IMR-90 (cell line): ENCODE data around the gene LDLRAD3. TPM values are rescaled to one million over a fixed set of nuclear protein-coding genes. Genes with fewer than 3 reads are reported as not detected.
A peak's percentile ranks its signal among the peaks of the same experiment; 100 is the strongest.

Experiments
- ATAC-seq: fragments of 200-7000 bp; cut with Tn5 transposase; 2 replicates; pipeline ENCODE4 v1.9.1; 2020; ENCODE audit warnings: low read depth, mild to moderate bottlenecking, moderate library complexity
- BruUV-seq: library from RNA; stranded (reverse); fragments of 400-500 nt; replicated peaks from 2 replicates; lab custom pipeline; 2021; lab: Mats Ljungman, UMichigan
- CTCF ChIA-PET: fragments of 300-600 bp; formaldehyde crosslinking; extraction: SDS; loops from one replicate; lab custom pipeline; 2021; ENCODE audit warnings: antibody characterized with exemption; lab: Yijun Ruan, JAX
- POLR2A ChIA-PET: fragments of 300-600 bp; sonication (Branson Sonifier 250); formaldehyde crosslinking; loops from one replicate; lab custom pipeline; 2022; ENCODE audit warnings: antibody characterized with exemption; ENCODE audit not compliant: unreplicated experiment; lab: Charles Lee
- DNase-seq: peaks from one replicate; pipeline ENCODE4 v3.0.0; 2013
- H2AFZ ChIP-seq: replicated peaks from 2 replicates; pipeline ENCODE3; 2013; ENCODE audit warnings: low read length, mild to moderate bottlenecking; ENCODE audit not compliant: poor library complexity
- H2AK5ac ChIP-seq: 2 replicates; pipeline ENCODE4 v1.6.1; 2013; ENCODE audit warnings: low read depth, low read length, inconsistent platforms
- H2AK9ac ChIP-seq: replicated peaks from 2 replicates; pipeline ENCODE3; 2013; ENCODE audit warnings: mild to moderate bottlenecking, low read depth, low read length, moderate library complexity; ENCODE audit not compliant: poor library complexity
- H2BK120ac ChIP-seq: 2 replicates; pipeline ENCODE4 v1.6.1; 2013; ENCODE audit warnings: low read depth, low read length, inconsistent platforms
- H2BK15ac ChIP-seq: 3 replicates; pipeline ENCODE4 v1.6.1; 2013; ENCODE audit warnings: low read depth, low read length, inconsistent platforms
- H2BK20ac ChIP-seq: 2 replicates; pipeline ENCODE4 v1.6.1; 2013; ENCODE audit warnings: low read depth, mild to moderate bottlenecking, inconsistent platforms, low read length, moderate library complexity
- H2BK5ac ChIP-seq: 2 replicates; pipeline ENCODE4 v1.6.1; 2013; ENCODE audit warnings: mild to moderate bottlenecking, low read depth, low read length, inconsistent platforms; ENCODE audit not compliant: poor library complexity, severe bottlenecking
- H3K14ac ChIP-seq: replicated peaks from 2 replicates; pipeline ENCODE4 v1.6.1; 2013; ENCODE audit warnings: low read depth, low read length, inconsistent platforms
- H3K18ac ChIP-seq: 2 replicates; pipeline ENCODE4 v1.6.1; 2013; ENCODE audit warnings: low read depth, low read length, control low read depth
- H3K23ac ChIP-seq: 2 replicates; pipeline ENCODE4 v1.6.1; 2013; ENCODE audit warnings: low read depth, low read length, inconsistent platforms
- H3K27ac ChIP-seq: 2 replicates; pipeline ENCODE4 v1.5.1; 2013; ENCODE audit warnings: mild to moderate bottlenecking, control low read depth, low read length; ENCODE audit not compliant: insufficient read depth
- H3K27me3 ChIP-seq: 2 replicates; pipeline ENCODE4 v1.6.1; 2013; ENCODE audit warnings: low read length; ENCODE audit not compliant: control insufficient read depth, insufficient read depth
- H3K36me3 ChIP-seq: 2 replicates; pipeline ENCODE4 v1.6.1; 2013; ENCODE audit warnings: low read length, mixed read lengths; ENCODE audit not compliant: control insufficient read depth, insufficient read depth
- H3K4ac ChIP-seq: 2 replicates; pipeline ENCODE4 v1.6.1; 2013; ENCODE audit warnings: low read depth, low read length, inconsistent platforms
- H3K4me1 ChIP-seq: 2 replicates; pipeline ENCODE4 v1.6.1; 2013; ENCODE audit warnings: low read length, mixed read lengths; ENCODE audit not compliant: control insufficient read depth, insufficient read depth
- H3K4me2 ChIP-seq: 2 replicates; pipeline ENCODE4 v1.6.1; 2013; ENCODE audit warnings: low read depth, mild to moderate bottlenecking, control low read depth, low read length, moderate library complexity
- H3K4me3 ChIP-seq: 2 replicates; pipeline ENCODE4 v1.5.1; 2013; ENCODE audit warnings: low read depth, mild to moderate bottlenecking, control low read depth, low read length, moderate library complexity; ENCODE audit not compliant: insufficient read depth
- H3K56ac ChIP-seq: 2 replicates; pipeline ENCODE4 v1.6.1; 2013; ENCODE audit warnings: low read length, inconsistent platforms; ENCODE audit not compliant: insufficient read depth; ENCODE audit errors: extremely low read depth
- H3K79me1 ChIP-seq, 2 experiments: 2 replicates each; pipeline ENCODE4 v1.6.1; 2013; ENCODE audit warnings: low read length in 2 of 2, inconsistent platforms in 1 of 2, low read depth in 1 of 2
- H3K9ac ChIP-seq: 2 replicates; pipeline ENCODE4 v1.6.1; 2013; ENCODE audit warnings: low read depth, low read length, control low read depth
- H3K9me1 ChIP-seq: 2 replicates; pipeline ENCODE4 v1.6.1; 2013; ENCODE audit warnings: low read length, inconsistent platforms; ENCODE audit not compliant: insufficient read depth
- H3K9me3 ChIP-seq: 2 replicates; pipeline ENCODE4 v1.6.1; 2013; ENCODE audit warnings: low read length; ENCODE audit not compliant: control insufficient read depth, insufficient read depth
- H4K20me1 ChIP-seq: 2 replicates; pipeline ENCODE4 v1.6.1; 2013; ENCODE audit warnings: low read length, inconsistent platforms; ENCODE audit not compliant: insufficient read depth
- H4K5ac ChIP-seq: 2 replicates; pipeline ENCODE4 v1.6.1; 2013; ENCODE audit warnings: mild to moderate bottlenecking, low read depth, low read length, control low read depth
- H4K8ac ChIP-seq, 2 experiments: 2 replicates each; pipeline ENCODE4 v1.6.1; 2013; ENCODE audit warnings: low read depth in 2 of 2, low read length in 2 of 2, control low read depth in 1 of 2, inconsistent platforms in 1 of 2
- H4K91ac ChIP-seq: 2 replicates; pipeline ENCODE4 v1.6.1; 2013; ENCODE audit warnings: low read depth, low read length, inconsistent platforms; ENCODE audit not compliant: insufficient read depth
- BHLHE40 ChIP-seq: fragments of 150-350 bp; IDR thresholded peaks from 2 replicates; pipeline ENCODE4 v1.6.1; 2016; ENCODE audit warnings: mild to moderate bottlenecking, low read depth, low read length
- ELK1 ChIP-seq: fragments of 150-350 bp; IDR thresholded peaks from 2 replicates; pipeline ENCODE4 v1.6.1; 2016; ENCODE audit warnings: low read depth, mild to moderate bottlenecking, low read length, moderate library complexity, borderline replicate concordance
- MAZ ChIP-seq: IDR thresholded peaks from 2 replicates; pipeline ENCODE4 v1.6.1; 2012; ENCODE audit warnings: low read depth, mild to moderate bottlenecking, low read length, improper control_type of control experiment, moderate library complexity, borderline replicate concordance
- NFE2L2 ChIP-seq: fragments of 150-350 bp; IDR thresholded peaks from 2 replicates; pipeline ENCODE4 v1.6.1; 2016; ENCODE audit warnings: low read depth, mild to moderate bottlenecking, low read length
- WGBS, 2 experiments: methylation state at CpG; one replicate each; pipeline versions ENCODE4 v1.1.5 to v1.1.7; 2013; ENCODE audit warnings: missing lambda C conversion rate in 2 of 2; ENCODE audit not compliant: insufficient read length in 1 of 2; ENCODE audit errors: extremely low coverage in 2 of 2; 5-methylcytosine and 5-hydroxymethylcytosine counted together
- dilution Hi-C: fragments of 300-500 bp; cut with HindIII; formaldehyde crosslinking; loops from one replicate; pipeline ENCODE4 v1.14.3; 2018; ENCODE audit warnings: low sequenced_read_pairs; ENCODE audit not compliant: unreplicated experiment
- in situ Hi-C: fragments of 300-500 bp; cut with MboI; formaldehyde crosslinking; loops from 3 replicates; pipeline ENCODE4 v1.14.3; 2019; ENCODE audit warnings: low sequenced_read_pairs, inconsistent platforms, mixed read lengths
- intact Hi-C: fragments of 100-400 bp; cut with micrococcal nuclease; formaldehyde crosslinking; loops from 2 replicates; pipeline ENCODE4 v1.10.0; 2022
- polyA plus RNA-seq, 3 experiments: library from polyadenylated mRNA; depleted of rRNA; stranded (reverse); fragments of >200 nt; gene quantifications; 2 replicates each; pipeline ENCODE4 v1.2.3, GENCODE V29; 2012; ENCODE audit warnings: low replicate concordance in 1 of 3
- total RNA-seq: library from RNA; depleted of rRNA; stranded (reverse); fragments of >200 nt; gene quantifications from 2 replicates; pipeline ENCODE4 v1.2.3, GENCODE V29; 2012

Gene LDLRAD3
- total and polyA plus RNA-seq, 2 of the 4 experiments (the other 2 are of a cell fraction) = 2.7 to 6.4 TPM

- no peak overlapping the region for H2AK9ac ChIP-seq
- H3K27me3 ChIP-seq = no peaks in the 10 kb centered on the region
- no peak overlapping the region for H3K18ac ChIP-seq
- H4K20me1 ChIP-seq = no peaks in the 10 kb centered on the region; the same call in 1 of the 2 replicates
- in situ Hi-C loops (loop anchor here (10.0 kb wide), 1 partner anchor 515 kb away; the partner anchor contains the start of gene FJX1), intact Hi-C loops (loop anchor here (2.0 to 10.0 kb wide), 3 partner anchors 129 to 635 kb away; partner anchors contain the start of gene LDLRAD3), dilution Hi-C loops (no loop called here)
- H4K91ac ChIP-seq = no peak overlapping the region
- no peak overlapping the region for H2BK15ac ChIP-seq
- H2BK120ac ChIP-seq = no peak overlapping the region
- no peak overlapping the region for H3K56ac ChIP-seq
- H2BK20ac ChIP-seq = no peak overlapping the region
- no peak overlapping the region for H3K4me2 ChIP-seq
- H4K8ac ChIP-seq = no peak overlapping the region
- peaks cover 12% of the 10 kb centered on the region for H3K9me1 ChIP-seq
- no peak overlapping the region for H3K4me3 ChIP-seq
- WGBS, 2 experiments = 97% methylated on average over 5 of the region's 6 CpGs; no CpG with 5 or more reads in 1 of the 2 experiments
- no peak overlapping the region for H2AFZ ChIP-seq
- no peak overlapping the region for H3K9ac ChIP-seq
- H3K4ac ChIP-seq = no peak overlapping the region
- no peak overlapping the region for H4K5ac ChIP-seq
- no peak for TF ChIP-seq ELK1
- no peak for TF ChIP-seq NFE2L2
- TF ChIP-seq BHLHE40 = no peak
- TF ChIP-seq MAZ = no peak
- H3K23ac ChIP-seq = no peak overlapping the region
- H3K9me3 ChIP-seq = no peaks in the 10 kb centered on the region
- CTCF ChIA-PET = interaction anchor here (1.1 to 3.6 kb wide), 2 partner anchors 52 to 308 kb away, joined by 3 to 28 read pairs; no protein-coding TSS in a partner anchor
- peaks cover 2% of the 10 kb centered on the region for H3K4me1 ChIP-seq
- peak overlapping the region; percentile 13; the same call in 1 of the 2 replicates for H2AK5ac ChIP-seq
- POLR2A ChIA-PET = no interaction called here
- H3K36me3 ChIP-seq = no peaks in the 10 kb centered on the region
- ATAC-seq (no peak), DNase-seq (no peak)
- no peak overlapping the region for H3K14ac ChIP-seq
- H3K79me1 ChIP-seq = no peaks in the 10 kb centered on the region; a peak in 1 of 4 replicates
- H3K27ac ChIP-seq = no peak overlapping the region
- no peak overlapping the region for H2BK5ac ChIP-seq
- no TSS peak for BruUV-seq
Observed at GRCh38 chr11:36129955-36130354, 186.1 kb downstream of the LDLRAD3 start.
